ENCODE results near the gene ARL4D.
A peak's percentile ranks its signal among the peaks of the same experiment; 100 is the strongest.
"Not testable (repeated sequence)": the region's sequence is repeated elsewhere in the genome, so short reads cannot be mapped to it uniquely, and the experiment has no call there.

Gene ARL4D

DNA sequence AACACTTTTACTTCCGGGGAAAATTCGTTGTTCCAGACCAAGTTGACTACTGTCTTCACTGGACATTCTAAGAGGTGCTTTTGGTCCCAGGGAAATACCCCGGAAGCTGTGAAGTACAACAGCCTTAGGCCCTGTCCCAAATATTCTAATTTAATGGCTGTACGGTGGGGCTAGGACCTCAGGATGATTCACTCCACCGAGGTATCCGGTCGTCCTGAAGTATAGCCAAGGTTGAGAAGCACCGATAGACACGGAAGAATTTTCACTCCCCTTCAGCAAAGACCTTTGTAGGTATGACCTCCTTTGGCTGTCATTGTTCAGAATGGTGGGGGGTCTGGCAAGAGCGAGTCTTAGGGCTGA lies 34.9 kb upstream of the ARL4D start:
- no peak overlapping the region for H3K27ac ChIP-seq
- TF ChIP-seq ZFX (IDR thresholded peaks at IDR 0.05) = no peak
- TF ChIP-seq, protein P1, sequence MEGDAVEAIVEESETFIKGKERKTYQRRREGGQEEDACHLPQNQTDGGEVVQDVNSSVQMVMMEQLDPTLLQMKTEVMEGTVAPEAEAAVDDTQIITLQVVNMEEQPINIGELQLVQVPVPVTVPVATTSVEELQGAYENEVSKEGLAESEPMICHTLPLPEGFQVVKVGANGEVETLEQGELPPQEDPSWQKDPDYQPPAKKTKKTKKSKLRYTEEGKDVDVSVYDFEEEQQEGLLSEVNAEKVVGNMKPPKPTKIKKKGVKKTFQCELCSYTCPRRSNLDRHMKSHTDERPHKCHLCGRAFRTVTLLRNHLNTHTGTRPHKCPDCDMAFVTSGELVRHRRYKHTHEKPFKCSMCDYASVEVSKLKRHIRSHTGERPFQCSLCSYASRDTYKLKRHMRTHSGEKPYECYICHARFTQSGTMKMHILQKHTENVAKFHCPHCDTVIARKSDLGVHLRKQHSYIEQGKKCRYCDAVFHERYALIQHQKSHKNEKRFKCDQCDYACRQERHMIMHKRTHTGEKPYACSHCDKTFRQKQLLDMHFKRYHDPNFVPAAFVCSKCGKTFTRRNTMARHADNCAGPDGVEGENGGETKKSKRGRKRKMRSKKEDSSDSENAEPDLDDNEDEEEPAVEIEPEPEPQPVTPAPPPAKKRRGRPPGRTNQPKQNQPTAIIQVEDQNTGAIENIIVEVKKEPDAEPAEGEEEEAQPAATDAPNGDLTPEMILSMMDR (conservative IDR thresholded peaks at IDR 0.05) = no peak

DNA sequence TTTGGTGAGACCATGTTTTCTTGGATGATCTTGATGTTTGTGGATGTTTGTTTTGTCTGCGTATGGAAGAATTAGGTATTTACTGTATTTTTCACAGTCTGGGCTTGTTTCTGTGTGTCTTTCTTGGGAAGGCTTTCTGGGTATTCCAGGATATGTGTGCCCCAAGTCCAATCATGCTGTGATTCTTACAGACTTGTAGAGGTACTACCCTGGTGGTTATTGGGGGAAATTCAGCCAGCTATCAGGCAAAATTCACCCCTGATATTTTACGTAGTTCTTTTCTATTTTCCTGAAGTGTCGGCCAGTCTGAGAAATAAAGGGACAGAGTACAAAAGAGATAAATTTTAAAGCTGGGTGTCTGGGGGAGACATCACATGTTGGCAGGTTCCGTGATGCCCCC lies 33.4 kb upstream of the ARL4D start:
- TF ChIP-seq ZFX (IDR thresholded peaks at IDR 0.05) = no peak
- TF ChIP-seq, protein P1 (conservative IDR thresholded peaks at IDR 0.05) = no peak
- no peak overlapping the region for H3K27ac ChIP-seq

DNA sequence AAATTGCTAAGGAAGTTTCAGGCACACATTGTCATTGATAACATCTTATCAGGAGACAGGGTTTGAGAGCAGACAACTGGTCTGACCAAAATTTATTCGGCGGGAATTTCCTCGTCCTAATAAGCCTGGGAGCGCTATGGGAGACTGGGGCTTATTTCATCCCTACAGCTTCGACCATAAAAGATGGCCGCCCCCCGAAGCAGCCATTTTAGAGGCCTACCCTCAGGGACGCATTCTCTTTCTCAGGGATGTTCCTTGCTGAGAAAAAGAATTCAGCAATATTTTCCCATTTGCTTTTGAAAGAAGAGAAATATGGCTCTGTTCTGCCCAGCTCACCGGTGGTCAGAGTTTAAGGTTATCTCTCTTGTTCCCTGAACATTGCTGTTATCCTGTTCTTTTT lies 32.9 kb upstream of the ARL4D start:
- H3K27ac ChIP-seq = not testable (repeated sequence)

DNA sequence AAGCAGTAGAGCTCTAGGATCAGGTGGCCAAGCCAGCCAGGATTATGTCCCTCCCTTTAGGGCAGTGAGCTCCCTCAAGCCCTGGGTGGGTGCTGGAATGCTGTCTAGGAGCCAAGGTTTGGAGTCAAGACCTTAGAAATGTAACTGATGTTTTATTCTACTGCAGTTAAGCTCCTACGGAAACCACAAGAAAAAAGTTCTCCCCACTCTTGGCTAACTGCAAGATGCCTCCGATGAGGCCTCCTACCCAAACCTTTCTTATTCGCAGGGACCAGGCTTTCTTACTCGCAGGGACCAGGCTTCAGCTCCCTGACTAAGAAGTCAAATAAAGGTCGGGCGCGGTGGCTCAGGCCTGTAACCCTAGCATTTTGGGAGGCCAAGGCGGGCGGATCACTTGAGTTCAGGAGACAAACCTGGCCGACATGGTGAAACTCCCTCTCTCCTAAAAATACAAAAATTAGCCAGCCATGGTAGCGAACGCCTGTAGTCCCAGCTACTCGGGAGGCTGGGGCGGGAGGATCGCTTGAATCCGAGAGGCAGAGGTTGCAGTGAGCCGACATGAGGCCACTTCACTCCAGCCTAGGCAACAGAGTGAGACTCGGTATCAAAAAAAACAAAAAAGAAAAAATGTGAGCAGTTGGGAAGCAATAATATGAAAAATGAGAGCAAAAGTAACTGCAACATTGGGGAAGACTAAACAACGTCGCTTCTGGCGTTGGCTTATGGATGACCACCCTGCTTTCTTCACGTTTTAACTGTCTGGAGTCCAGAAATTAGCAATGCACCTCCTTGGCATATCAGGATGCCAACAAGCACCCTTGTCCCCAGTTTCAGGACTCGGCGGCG lies 31.7 kb upstream of the ARL4D start:
- peak overlapping the region; percentile 84 for H3K27ac ChIP-seq
- TF ChIP-seq ZFX (IDR thresholded peaks at IDR 0.05) = no peak
- TF ChIP-seq, protein P1 (conservative IDR thresholded peaks at IDR 0.05) = no peak

DNA sequence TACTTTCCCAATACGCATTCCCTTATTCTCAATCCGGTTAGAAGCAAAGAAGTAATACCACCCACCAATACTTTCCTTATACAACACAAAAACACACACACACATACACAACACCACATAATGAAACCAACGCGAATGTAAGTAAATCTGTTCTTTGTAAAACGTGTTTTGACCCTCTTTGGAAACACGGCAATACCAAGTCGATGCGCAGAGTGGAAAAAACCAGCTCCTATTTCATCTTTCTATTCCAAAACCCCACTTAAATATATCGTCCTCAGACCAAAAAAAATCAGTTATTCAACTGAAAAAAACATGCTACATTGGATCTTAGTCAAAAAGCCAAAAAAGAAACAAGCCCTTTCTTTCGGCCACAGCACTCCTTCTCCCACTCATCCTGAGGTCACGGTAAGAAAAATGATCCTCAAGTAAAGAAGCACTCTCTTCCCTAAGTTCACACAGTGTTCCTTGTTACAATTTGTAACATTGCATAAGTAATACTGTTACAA lies 31.0 kb upstream of the ARL4D start:
- peak overlapping the region; percentile 84 for H3K27ac ChIP-seq
- TF ChIP-seq ZFX (IDR thresholded peaks at IDR 0.05) = no peak
- TF ChIP-seq, protein P1 (conservative IDR thresholded peaks at IDR 0.05) = no peak

DNA sequence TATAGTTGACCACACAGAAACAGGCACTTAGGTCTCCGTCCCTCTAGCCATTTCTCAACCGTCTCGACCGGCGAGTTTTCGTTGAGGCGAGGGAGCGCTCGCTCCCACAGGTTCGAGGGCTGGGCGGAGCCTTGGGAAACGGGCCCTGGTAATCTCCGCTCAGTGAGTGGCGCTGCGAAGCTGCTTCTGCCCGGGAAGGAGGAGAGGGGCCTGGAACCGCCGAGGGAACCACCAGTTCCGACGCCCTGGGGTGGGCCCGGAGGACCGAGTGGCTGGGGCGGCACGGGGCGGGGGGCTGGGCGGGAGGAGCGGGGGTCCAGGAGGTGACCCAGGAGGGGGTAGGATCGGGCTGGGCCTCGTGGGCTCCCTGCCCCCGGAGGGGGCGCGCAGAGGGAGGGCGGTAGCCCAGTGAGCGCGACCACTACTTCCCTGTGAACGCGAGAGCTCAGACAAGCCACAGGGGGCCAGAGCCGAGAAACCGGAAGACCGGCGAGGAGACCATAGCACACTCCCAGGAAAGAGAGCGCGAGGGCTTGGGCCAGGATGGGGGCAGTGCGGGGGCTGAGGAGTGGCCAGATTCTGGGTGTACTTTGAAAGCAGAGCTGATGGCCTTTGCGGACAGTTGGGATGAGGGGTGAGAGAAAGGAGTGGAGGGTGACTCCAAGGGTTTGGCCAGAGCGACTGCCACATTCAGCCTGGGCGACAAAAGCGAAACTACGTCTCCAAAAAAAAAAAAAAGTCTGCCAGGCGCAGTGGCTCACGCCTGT lies 29.9 kb upstream of the ARL4D start:
- TF ChIP-seq, protein P1 (conservative IDR thresholded peaks at IDR 0.05) = no peak
- TF ChIP-seq ZFX (IDR thresholded peaks at IDR 0.05) = no peak

DNA sequence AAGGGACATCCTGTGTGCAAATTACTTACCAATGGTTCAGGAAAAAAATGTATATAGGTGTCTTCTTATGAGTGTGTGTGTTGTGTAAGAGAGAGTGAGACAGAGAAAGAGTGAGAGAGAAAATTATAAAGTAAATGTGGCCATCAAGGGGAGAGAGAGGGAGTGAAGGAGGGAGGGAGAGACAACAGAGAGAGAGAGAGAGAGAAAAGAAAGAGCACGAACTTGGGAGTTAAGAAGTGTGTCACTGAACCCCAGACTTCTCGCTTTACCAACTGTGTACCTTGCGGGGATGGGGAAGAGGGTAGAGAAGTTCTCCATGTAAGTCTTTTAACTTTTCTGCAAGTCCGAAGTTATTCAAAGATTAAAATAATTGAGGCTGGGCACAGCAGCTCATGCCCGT lies 28.8 kb upstream of the ARL4D start:
- no peak overlapping the region for H3K27ac ChIP-seq
- no peak for TF ChIP-seq ZFX (IDR thresholded peaks at IDR 0.05)
- TF ChIP-seq, protein P1 (conservative IDR thresholded peaks at IDR 0.05) = no peak

More for the DNA sequence above, 29.9 kb upstream of the ARL4D start:
- H3K27ac ChIP-seq = peak overlapping the region; percentile 84

Measured in C4-2B (cell line).